GM18907 (cell line): Measurements from ENCODE around the gene SRRD.
A peak's percentile ranks its signal among the peaks of the same experiment; 100 is the strongest.

ENCODE experiments used
- ATAC-seq: cut with Tn5 transposase; IDR thresholded peaks from one replicate; pipeline ENCODE4 v1.9.1; 2021; ENCODE audit warnings: mild to moderate bottlenecking, moderate library complexity; ENCODE audit not compliant: unreplicated experiment

Gene SRRD

DNA sequence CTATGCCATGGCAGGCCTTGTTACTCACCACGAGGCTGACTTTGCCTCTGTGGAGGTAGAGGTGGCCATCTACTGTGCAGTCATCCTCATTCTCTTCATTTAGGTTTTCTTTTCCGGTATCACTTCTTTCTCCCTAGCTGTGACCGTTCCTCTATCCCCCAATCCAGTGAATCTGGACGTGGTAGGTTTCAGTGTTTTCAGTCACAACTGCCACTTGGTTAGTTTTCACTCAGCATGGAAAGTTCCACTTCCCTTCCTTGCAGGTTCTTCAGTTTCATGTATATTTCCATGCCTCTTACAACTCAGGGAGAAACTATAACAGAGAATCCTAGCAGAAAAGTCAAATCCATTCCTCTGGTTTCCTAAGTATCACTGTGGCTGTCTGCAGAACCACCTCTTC, 2.0 kb upstream of the SRRD start:
- no peak for ATAC-seq

- ATAC-seq: no peak
Measured at GRCh38 chr22:26482161-26482560, 1.5 kb upstream of the SRRD start.

GRCh38 chr22:26483043-26483438, 636 bp upstream of the SRRD start:
- ATAC-seq: peak; percentile 15

GRCh38 chr22:26484360-26484706, 656 bp downstream of the SRRD start:
- no peak for ATAC-seq

- no peak for ATAC-seq
Measured at GRCh38 chr22:26485013-26485412, 1.3 kb downstream of the SRRD start.

DNA sequence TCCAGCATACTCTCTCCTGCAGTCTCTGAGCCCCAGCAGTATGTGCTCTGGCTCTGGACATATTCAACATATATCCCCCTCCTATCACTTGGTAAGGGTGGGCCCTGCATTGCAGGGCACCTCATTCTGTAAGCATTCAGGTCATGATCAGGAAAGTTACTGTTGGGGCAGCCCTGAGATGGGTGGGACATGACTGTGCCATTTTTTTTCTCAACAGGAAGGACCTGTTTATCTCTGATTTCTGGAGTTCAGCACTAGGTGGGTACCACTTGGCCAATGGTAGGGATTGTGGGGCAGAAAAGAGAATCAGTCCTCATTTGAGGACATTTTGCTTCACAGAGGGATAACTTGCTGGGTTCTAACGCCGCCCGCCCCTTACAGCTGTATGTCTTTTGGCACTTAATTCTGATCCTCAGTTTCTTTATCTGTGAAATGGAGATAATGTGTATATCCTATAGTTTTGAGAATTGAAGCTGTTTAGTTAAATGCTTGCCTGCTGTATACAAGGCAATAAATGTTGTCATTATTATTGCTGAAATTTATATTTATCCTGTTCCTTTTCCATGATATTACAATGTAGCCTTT, 2.2 kb downstream of the SRRD start:
- no peak for ATAC-seq

DNA sequence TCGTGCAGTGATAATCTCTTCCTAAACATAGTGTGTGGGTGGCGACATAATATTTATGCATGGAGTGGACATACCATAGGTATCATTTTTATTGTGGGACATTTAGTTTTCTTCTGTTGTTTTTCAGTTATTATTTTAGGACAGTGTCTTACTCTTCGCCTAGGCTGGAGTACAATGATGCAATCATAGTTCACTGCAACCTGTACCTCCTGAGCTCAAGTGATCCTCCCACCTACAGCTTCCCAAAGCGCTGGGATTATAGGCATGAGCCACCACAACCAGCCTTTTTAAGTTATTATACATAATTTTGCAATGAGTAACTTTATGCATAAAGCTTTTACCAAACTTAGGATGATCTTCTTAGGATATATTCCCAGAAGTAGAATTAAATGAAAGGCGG, 2.7 kb downstream of the SRRD start:
- ATAC-seq: no peak

- no peak for ATAC-seq
Measured at GRCh38 chr22:26487996-26488395, 4.3 kb downstream of the SRRD start.

DNA sequence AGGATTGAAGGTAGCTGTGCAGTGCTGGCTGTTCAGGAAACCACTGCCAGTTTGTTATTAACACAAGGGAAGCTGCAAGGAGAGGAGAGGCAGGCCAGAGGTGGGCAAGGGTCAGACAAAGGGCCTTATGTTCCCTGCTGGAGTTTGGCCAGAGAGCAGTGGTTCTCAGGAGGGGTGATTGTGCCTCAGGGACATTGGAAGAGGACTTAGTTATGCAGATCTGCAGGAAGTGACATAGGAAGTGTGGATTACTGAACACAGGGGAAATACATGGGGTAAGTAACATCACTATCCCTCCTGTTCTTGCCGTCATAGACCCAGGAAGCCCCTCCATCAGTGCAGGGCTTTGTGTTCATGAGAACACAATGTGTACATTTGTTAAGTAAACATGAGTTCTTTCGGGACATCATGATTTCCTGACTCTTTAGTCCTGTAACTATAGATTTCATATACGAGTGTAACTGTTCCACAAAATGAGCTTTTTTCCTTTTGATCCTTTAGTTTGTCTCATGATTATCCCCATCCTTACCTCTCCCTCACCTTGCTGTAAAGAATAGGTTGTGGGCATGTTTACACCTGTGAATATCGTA, 5.9 kb downstream of the SRRD start:
- ATAC-seq: no peak

GRCh38 chr22:26492220-26492619, 8.5 kb downstream of the SRRD start:
- no peak for ATAC-seq

DNA sequence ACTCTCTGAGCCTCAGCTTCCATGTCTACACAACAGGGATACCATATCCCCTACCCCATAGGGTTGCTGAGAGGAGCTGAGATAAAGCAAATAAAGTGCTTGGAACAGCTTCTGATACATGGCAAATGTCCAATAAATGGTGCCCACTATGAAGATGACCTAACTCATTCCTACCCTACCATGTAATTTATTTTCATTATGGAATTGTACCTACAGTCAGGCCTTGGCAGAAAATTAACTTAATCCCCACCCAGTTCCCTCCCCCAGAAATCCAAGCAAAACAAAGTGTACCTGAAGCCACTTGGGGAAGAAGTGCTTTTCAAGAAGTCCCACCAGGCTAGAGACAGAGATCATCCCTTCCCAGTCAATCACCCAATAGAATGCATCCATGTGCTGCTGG, 10.8 kb downstream of the SRRD start:
- ATAC-seq: no peak

GRCh38 chr22:26496456-26496855, 12.8 kb downstream of the SRRD start:
- ATAC-seq: no peak

DNA sequence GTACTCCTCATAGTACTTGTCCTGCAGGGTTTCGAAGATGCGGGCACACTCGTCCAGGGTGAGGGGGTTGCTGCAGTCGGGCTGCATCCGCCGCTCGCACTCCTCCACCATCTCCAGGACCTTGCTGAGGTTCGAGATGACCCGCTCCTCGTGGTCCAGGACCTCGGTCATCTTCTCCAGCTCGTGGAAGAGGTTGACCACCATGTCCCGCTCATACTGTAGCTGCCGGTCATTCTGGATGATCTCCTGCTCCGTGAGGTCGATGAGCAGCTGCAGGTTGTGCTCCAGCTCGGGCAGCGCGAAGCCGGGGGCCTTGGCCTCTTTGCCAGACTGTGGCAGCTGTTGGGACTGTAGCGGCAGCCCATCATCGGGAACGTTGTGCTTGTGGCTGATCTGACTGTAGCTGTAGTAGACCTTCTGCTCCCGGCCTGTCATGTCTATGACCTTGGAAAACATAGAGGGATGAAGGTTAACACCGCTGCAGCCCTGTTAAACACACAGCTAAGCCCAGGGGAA, 15.6 kb downstream of the SRRD start:
- ATAC-seq: no peak

DNA sequence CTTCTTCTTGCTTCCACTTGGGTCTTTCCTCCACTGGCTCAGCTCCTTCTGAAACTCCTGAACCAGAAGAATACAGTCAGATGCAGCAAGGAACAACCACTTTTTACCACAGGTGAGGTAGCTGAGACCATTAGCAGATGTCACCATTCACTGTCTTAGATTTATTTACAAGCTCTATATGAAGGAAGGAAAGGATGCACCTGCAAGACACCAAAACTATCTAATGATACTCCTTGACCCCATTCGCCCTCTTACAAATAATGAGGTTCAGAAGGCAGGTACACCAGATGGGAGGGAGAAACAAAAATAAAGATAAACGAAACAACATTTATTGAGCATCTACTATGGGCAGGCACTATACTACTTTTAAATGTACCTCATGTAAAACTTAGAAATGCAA, 18.3 kb downstream of the SRRD start:
- ATAC-seq: no peak

- ATAC-seq: no peak
Measured at GRCh38 chr22:26502688-26503561, 19.2 kb downstream of the SRRD start.

DNA sequence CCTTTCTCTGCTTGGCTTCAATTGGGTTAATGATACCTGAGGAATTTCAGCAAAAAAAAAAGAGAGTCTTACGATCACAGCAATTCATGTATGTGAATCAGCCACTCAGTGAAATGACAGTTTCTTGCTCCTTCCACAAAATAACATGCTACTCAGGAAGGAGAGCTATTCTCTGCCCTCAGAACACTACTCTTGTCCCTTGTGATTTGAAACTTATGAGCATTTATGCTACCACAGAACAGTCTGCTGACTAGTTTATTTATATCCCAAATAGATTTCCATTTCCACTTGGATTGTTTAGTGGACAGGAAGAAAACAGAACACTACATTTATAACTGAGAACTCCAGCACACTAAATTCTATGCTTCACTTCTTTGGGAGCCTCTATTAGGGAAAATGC, 20.1 kb downstream of the SRRD start:
- no peak for ATAC-seq

GRCh38 chr22:26508148-26508547, 24.5 kb downstream of the SRRD start:
- ATAC-seq: no peak

DNA sequence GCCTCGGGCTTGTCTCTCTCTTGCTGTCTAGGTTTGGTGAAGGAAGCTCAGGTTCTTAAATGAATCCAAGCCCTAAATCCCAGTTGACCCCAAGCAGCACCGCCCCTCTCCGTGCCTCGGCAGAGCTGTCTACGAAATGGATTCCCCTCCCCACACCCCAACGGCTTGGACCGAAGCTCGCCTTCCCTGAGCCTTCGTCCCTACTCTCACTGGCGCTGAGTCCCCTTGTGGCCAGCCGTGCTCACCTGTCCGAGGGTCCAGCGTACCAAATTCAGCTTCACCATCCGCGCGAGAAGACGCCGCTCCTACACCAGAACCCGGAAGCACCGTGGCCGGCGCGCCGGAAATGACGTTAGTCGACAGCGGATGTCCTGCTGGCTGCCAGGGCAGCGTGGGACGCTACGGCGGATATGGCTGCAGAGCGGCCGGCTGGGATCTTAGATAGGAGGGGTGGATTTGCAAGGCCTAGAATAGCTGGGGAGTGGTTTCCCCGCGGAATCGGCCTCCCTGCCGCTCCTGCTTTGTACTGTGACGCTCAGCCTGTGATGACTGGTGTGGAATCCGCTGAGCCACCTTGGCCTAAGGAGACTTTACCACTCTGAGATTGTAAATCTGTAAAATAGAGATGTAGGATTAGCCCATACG, 28.6 kb downstream of the SRRD start, which contains the start of gene TFIP11:
Gene TFIP11 (minus strand): TSS at position 325 of the 645 bp plus-strand sequence. CDS start 2,201 bp downstream, outside the sequence.
- peak; percentile 84 for ATAC-seq

GRCh38 chr22:26513838-26514237, 30.2 kb downstream of the SRRD start:
- no peak for ATAC-seq

DNA sequence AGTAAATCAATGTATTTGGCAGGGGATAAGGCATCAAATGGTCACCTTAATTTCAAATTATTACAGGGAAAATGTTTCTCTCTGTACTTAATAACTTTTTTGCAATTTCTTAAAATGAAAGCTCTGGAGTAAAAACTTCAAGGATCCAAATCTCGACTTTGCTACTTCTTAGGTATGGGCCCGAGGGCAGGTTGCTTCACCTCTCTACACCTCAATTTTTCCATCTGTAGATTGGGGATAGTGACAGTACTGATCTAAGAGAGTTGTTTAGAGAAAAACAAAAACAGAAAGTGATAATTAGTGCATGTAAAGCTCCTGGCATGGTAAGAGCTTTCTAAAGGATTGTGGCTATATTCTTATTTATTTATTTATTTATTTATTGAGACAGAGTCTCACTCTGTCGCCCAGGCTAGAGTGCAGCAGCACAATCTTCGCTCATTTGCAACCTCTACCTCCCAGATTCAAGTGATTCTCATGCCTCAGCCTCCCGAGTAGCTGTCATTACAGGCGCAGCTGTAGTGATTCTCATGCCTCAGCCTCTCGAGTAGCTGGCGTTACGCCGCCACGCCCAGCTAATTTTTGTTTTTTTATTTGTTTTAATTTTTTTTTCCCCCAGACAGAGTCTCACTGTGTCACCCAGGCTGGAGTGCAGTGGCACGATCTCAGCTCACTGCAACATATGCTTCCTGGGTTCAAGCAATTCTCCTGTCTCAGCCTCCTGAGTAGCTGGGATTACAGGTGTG, 30.9 kb downstream of the SRRD start:
- ATAC-seq: no peak

DNA sequence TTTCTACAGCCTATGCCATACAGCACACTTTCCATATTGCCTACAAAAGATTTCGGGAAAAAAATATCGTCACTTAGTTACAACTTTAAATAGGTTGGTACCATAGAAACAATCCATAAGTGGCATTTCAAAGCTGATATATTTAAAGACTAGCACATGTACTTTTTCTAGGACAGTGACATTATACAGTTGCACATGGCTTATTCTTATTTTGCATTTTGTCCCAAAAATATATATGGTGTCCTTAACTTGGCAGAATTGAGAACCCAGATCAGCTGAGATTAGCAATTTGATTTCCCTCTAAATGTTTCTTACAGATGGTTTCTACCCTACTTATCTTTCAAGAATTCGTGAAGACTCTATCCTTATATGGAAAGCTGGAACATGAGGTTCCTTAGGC, 32.3 kb downstream of the SRRD start:
- ATAC-seq: no peak
